Measurements from ENCODE around the gene SNTG2.
"Not testable (repeated sequence)": the region's sequence is repeated elsewhere in the genome, so short reads cannot be mapped to it uniquely, and the experiment has no call there.

SNTG2 gene

GRCh38 chr2:1374287-1374686, 423.6 kb downstream of the SNTG2 start:
- H3K27ac Mint-ChIP-seq: no peak overlapping the region
- no peaks in the 10 kb centered on the region for H3K36me3 Mint-ChIP-seq (ENCODE audit: low read depth)
- H3K4me3 Mint-ChIP-seq: no peak overlapping the region
- H3K27me3 Mint-ChIP-seq (ENCODE audit: low read depth): no peaks in the 10 kb centered on the region
- peaks cover 12% of the 10 kb centered on the region for H3K4me1 Mint-ChIP-seq (ENCODE audit: low read depth)
- H3K9me3 Mint-ChIP-seq: no peaks in the 10 kb centered on the region
- DNase-seq (ENCODE audit: low spot score): no peak

GRCh38 chr2:1375794-1376193, 425.1 kb downstream of the SNTG2 start:
- H3K9me3 Mint-ChIP-seq: no peaks in the 10 kb centered on the region
- no peak overlapping the region for H3K4me3 Mint-ChIP-seq
- no peaks in the 10 kb centered on the region for H3K27me3 Mint-ChIP-seq (ENCODE audit: low read depth)
- no peak for DNase-seq (ENCODE audit: low spot score)
- no peak overlapping the region for H3K27ac Mint-ChIP-seq
- H3K36me3 Mint-ChIP-seq (ENCODE audit: low read depth): no peaks in the 10 kb centered on the region
- peaks cover 12% of the 10 kb centered on the region for H3K4me1 Mint-ChIP-seq (ENCODE audit: low read depth)

DNA sequence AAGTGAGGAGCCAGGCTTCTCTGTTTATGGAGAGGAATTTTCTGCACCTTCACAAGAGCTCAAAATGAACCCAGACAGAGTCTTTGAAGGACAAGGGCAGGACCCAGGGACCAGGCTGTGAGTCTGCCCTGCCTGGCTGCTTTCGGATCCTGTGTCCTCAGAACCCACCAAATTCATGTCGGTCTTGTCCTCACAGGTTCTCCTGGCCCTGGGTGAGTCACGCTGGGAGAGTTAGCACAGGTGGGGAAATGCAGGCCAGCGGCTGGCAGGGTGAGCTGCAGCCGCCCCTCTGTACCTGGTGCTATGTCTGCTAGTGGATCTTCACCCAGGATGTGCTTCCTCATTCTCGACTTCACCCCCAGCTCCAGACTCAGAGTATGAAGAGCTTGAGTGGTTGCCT, 426.8 kb downstream of the SNTG2 start:
- Mint-ChIP-seq H3K27me3 (ENCODE audit: low read depth) (no peaks in the 10 kb centered on the region), H3K4me1 (ENCODE audit: low read depth) (peaks cover 12% of the 10 kb centered on the region), H3K4me3 (no peak overlapping the region), H3K27ac (no peak overlapping the region), H3K9me3 (no peaks in the 10 kb centered on the region), H3K36me3 (ENCODE audit: low read depth) (no peaks in the 10 kb centered on the region)
- DNase-seq (ENCODE audit: low spot score): no peak

- no peaks in the 10 kb centered on the region for H3K27me3 Mint-ChIP-seq (ENCODE audit: low read depth)
- no peaks in the 10 kb centered on the region for H3K36me3 Mint-ChIP-seq (ENCODE audit: low read depth)
- no peak overlapping the region for H3K27ac Mint-ChIP-seq
- no peak overlapping the region for H3K4me3 Mint-ChIP-seq
- DNase-seq (ENCODE audit: low spot score): no peak
- H3K4me1 Mint-ChIP-seq (ENCODE audit: low read depth): peaks cover 7% of the 10 kb centered on the region
- H3K9me3 Mint-ChIP-seq: peaks cover 5% of the 10 kb centered on the region
Observed at GRCh38 chr2:1378456-1379150, 428.0 kb downstream of the SNTG2 start.

DNA sequence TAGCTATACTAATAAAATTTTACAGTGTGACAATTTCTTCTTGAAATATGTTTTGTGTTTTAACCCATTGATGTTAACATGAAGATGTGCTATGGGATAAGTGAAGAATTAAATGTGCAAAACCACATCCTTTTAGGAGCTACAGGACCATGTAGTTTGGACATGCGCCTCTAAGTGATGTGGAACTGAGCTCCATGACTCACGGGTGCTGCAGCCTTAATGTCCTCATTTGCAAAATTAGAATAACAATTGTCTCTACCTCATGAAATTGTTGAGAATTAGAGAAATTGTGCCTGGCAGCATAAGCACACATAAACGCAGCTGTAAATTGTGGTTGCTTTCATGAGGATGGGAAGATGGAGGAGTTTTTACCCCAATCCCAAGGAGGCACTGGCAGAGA, 431.0 kb downstream of the SNTG2 start:
- Mint-ChIP-seq H3K27ac (no peak overlapping the region), H3K4me3 (no peak overlapping the region), H3K36me3 (ENCODE audit: low read depth) (no peaks in the 10 kb centered on the region), H3K27me3 (ENCODE audit: low read depth) (no peaks in the 10 kb centered on the region), H3K9me3 (peaks cover 5% of the 10 kb centered on the region), H3K4me1 (ENCODE audit: low read depth) (no peaks in the 10 kb centered on the region)
- DNase-seq (ENCODE audit: low spot score): no peak

DNA sequence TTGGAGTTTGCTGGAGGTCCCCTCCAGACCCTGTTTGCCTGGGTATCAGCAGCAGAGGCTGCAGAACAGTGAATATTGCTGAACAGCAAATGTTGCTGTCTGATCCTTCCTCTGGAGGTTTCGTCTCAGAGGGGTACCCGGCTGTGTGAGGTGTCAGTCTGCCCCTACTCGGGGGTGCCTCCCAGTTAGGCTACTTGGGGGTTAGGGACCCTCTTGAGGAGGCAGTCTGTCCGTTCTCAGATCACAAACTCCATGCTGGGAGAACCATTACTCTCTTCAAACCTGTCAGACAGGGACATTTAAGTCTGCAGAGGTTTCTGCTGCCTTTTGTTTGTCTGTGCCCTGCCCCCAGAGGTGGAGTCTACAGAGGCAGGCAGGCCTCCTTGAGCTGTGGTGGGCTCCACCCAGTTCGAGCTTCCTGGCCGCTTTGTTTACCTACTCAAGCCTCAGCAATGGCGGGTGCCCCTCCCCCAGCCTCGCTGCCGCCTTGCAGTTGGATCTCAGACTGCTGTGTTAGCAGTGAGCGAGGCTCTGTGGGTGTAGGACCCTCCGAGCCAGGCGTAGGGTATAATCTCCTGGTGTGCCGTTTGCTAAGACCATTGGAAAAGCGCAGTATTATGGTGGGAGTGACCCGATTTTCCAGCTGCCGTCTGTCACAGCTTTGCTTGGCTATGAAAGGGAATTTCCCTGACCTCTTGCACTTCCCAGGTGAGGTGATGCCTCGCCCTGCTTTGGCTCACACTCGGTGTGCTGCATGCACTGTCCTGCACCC, 437.5 kb downstream of the SNTG2 start:
- not testable (repeated sequence) for H3K27me3 Mint-ChIP-seq (ENCODE audit: low read depth); H3K4me1 Mint-ChIP-seq (ENCODE audit: low read depth); H3K36me3 Mint-ChIP-seq (ENCODE audit: low read depth); DNase-seq (ENCODE audit: low spot score); H3K27ac Mint-ChIP-seq
- Mint-ChIP-seq H3K4me3 (peak overlapping the region; percentile 21), H3K9me3 (peaks cover 12% of the 10 kb centered on the region)

DNA sequence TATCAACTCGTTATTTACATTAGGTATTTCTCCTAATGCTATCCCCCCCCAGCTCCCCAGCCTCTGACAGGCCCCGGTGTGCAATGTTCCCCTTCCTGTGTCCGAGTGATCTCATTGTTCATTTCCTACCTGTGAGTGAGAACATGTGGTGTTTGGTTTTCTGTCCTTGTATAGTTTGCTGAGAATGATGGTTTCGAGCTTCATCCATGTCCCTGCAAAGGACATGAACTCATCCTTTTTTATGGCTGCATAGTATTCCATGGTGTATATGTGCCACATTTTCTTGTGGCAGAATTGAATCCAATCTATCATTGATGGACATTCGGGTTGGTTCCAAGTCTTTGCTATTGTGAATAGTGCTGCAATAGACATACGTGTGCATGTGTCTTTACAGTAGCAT, 439.5 kb downstream of the SNTG2 start:
- not testable (repeated sequence) for H3K27ac Mint-ChIP-seq; H3K36me3 Mint-ChIP-seq (ENCODE audit: low read depth); H3K4me3 Mint-ChIP-seq; DNase-seq (ENCODE audit: low spot score); H3K27me3 Mint-ChIP-seq (ENCODE audit: low read depth); H3K4me1 Mint-ChIP-seq (ENCODE audit: low read depth)
- peaks cover 12% of the 10 kb centered on the region for H3K9me3 Mint-ChIP-seq

DNA sequence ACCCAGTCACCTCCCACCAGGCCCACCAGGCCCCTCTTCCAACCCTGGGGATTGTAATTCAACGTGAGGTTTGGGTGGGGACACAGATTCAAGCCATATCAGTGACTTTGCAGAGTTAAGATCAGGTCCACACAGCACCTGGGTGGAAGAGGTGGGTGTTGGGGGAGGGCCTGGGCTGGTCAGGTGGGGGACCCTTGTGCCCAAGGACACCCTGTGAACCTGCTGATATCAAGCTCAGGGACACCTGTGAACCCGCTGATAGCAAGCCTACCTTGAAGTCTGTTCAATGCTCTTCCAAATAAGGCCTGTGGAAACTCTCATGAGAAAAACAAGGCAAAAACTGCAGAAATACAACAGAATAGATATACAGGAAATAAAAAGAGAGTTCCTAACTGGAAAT, 442.7 kb downstream of the SNTG2 start:
- Mint-ChIP-seq H3K27me3 (ENCODE audit: low read depth) (peaks cover 2% of the 10 kb centered on the region), H3K27ac (no peak overlapping the region), H3K36me3 (ENCODE audit: low read depth) (no peaks in the 10 kb centered on the region), H3K4me3 (no peak overlapping the region), H3K9me3 (peaks cover 7% of the 10 kb centered on the region), H3K4me1 (ENCODE audit: low read depth) (no peaks in the 10 kb centered on the region)
- no peak for DNase-seq (ENCODE audit: low spot score)

GRCh38 chr2:1394709-1395408, 444.2 kb downstream of the SNTG2 start:
- Mint-ChIP-seq H3K4me3 (no peak overlapping the region), H3K27ac (no peak overlapping the region), H3K4me1 (ENCODE audit: low read depth) (peaks cover 10% of the 10 kb centered on the region), H3K36me3 (ENCODE audit: low read depth) (no peaks in the 10 kb centered on the region), H3K9me3 (peaks cover 7% of the 10 kb centered on the region), H3K27me3 (ENCODE audit: low read depth) (peaks cover 2% of the 10 kb centered on the region)
- DNase-seq (ENCODE audit: low spot score): no peak

DNA sequence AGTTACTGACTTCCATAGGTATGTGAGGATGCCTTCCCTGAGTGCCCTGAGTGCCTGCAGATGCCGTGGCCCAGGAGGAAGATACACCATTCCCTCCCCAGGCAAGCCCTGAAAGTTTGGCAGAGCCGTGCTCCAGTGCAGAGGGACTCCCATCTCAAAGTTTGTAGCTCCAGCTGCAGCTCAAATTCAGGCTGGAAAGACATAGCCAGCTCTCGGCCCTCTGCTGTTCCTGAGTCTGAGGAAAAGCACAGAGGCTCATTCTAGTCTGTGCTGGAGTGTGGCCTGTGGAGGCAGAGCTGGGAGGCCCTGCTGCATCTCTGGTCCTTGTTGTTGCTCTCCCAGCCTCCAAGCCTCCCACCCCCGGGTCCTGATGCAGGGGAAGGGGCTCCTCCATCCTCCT, 446.7 kb downstream of the SNTG2 start:
- no peak overlapping the region for H3K4me3 Mint-ChIP-seq
- no peak overlapping the region for H3K27ac Mint-ChIP-seq
- H3K4me1 Mint-ChIP-seq (ENCODE audit: low read depth): peaks cover 13% of the 10 kb centered on the region
- no peaks in the 10 kb centered on the region for H3K9me3 Mint-ChIP-seq
- peaks cover 2% of the 10 kb centered on the region for H3K27me3 Mint-ChIP-seq (ENCODE audit: low read depth)
- H3K36me3 Mint-ChIP-seq (ENCODE audit: low read depth): no peaks in the 10 kb centered on the region
- DNase-seq (ENCODE audit: low spot score): no peak

DNA sequence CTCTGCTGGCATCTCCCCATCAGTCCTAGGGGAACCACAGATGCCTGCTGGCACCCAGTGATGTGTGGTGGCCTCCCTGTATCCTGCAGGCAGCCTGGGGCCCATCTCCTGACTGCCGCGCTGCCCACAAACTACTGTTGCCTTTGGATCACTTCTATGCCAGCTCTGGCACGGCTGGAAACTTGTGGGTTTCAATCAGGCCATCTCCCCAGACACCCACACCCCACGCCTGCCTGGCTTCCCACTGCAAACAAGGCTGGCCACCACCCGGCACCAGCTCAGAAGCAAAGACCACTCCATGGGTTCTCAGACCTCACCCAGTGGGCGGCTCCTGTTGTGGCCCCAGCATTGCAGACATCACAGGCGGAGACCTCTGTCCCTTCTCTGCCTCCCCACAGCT, 447.5 kb downstream of the SNTG2 start:
- no peaks in the 10 kb centered on the region for H3K9me3 Mint-ChIP-seq
- H3K27me3 Mint-ChIP-seq (ENCODE audit: low read depth): peaks cover 2% of the 10 kb centered on the region
- no peaks in the 10 kb centered on the region for H3K36me3 Mint-ChIP-seq (ENCODE audit: low read depth)
- peaks cover 13% of the 10 kb centered on the region for H3K4me1 Mint-ChIP-seq (ENCODE audit: low read depth)
- H3K27ac Mint-ChIP-seq: no peak overlapping the region
- DNase-seq (ENCODE audit: low spot score): no peak
- H3K4me3 Mint-ChIP-seq: no peak overlapping the region

DNA sequence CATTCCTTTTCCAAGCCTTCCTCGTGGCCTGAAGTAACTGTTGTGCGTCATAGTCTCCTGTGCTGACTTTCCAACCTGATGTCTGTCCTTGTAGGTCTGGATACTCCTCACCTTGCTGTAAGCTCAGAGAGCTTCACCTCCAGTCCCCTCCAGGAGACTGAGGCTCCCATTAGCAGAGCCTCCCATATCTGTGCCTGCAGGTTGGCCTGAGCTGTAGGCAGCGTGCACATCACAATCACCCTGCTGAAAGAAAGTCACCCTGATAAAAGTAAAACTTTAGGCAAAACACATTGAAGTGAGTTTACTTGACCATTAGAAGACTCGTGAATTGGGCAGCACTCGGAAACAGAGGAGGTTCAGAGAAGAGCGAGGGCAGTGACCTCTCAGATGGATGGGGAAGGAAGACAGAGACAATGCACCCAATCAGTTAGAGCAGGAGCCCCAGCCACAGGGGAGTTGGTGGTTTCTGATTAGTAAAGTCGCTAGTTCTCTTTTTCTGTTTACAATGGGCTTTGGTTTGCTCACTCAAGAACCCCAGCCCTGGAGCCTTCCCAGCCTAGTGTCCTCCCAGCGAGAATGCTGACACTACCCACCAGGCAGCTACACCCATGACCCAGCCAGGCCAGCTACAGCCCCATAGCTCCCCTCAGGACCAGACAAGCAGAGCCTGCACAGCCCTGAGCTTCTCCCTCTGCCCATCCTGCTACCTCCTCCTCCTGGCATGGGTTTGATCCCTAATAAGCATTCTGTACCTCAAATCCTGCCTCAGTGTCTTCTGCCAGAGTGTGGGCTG, 450.5 kb downstream of the SNTG2 start:
- Mint-ChIP-seq H3K9me3 (no peaks in the 10 kb centered on the region), H3K36me3 (ENCODE audit: low read depth) (no peaks in the 10 kb centered on the region), H3K4me1 (ENCODE audit: low read depth) (peaks cover 13% of the 10 kb centered on the region), H3K27ac (no peak overlapping the region), H3K4me3 (no peak overlapping the region), H3K27me3 (ENCODE audit: low read depth) (no peaks in the 10 kb centered on the region)
- no peak for DNase-seq (ENCODE audit: low spot score)

DNA sequence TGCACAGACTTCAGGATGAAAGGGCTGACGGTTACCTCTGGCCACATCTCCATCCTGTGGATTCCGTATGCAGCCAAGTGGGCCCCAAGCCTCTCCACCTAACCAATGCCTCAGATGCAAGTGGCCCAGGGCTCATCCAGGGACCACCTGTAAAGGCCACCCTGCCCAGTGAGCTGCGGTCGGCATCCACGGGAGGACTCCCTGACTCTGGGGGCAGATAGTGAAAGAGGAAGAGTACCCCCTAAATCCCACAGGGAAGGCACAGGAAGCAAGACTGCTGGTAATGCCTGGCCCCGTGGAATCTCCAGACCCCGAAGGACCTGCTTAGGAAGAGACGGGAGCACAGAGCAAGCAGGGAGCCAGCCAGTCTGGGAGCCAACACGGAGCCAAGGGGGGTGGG, 451.4 kb downstream of the SNTG2 start:
- no peaks in the 10 kb centered on the region for H3K36me3 Mint-ChIP-seq (ENCODE audit: low read depth)
- DNase-seq (ENCODE audit: low spot score): no peak
- H3K4me1 Mint-ChIP-seq (ENCODE audit: low read depth): peaks cover 17% of the 10 kb centered on the region
- no peak overlapping the region for H3K4me3 Mint-ChIP-seq
- no peak overlapping the region for H3K27ac Mint-ChIP-seq
- H3K9me3 Mint-ChIP-seq: no peaks in the 10 kb centered on the region
- no peaks in the 10 kb centered on the region for H3K27me3 Mint-ChIP-seq (ENCODE audit: low read depth)

- Mint-ChIP-seq H3K4me3 (no peak overlapping the region), H3K27ac (no peak overlapping the region), H3K4me1 (ENCODE audit: low read depth) (peaks cover 17% of the 10 kb centered on the region)
Observed at GRCh38 chr2:1403565-1403964, 452.9 kb downstream of the SNTG2 start.

More at GRCh38 chr2:1403565-1403964, 452.9 kb downstream of the SNTG2 start:
- Mint-ChIP-seq H3K27me3 (ENCODE audit: low read depth) (no peaks in the 10 kb centered on the region), H3K36me3 (ENCODE audit: low read depth) (no peaks in the 10 kb centered on the region), H3K9me3 (no peaks in the 10 kb centered on the region)
- no peak for DNase-seq (ENCODE audit: low spot score)
